GM13977 (cell line): ENCODE measurements around the gene DDT.
"Not testable (repeated sequence)": the region's sequence is repeated elsewhere in the genome, so short reads cannot be mapped to it uniquely, and the experiment has no call there.

Experiments used
- DNase-seq: peaks from one replicate; pipeline ENCODE4 v3.0.0; 2012; ENCODE audit warnings: low spot score
- in situ Hi-C: fragments of 300-500 bp; cut with MboI; formaldehyde crosslinking; loops from one replicate; pipeline ENCODE4 v1.12.0; 2022; ENCODE audit warnings: low sequenced_read_pairs, low pct_unique_long_range_greater_than_20kb, mixed read lengths, inconsistent platforms; ENCODE audit not compliant: unreplicated experiment
- TF ChIP-seq, protein P1 (sequence below): IDR thresholded peaks from 2 replicates; pipeline ENCODE4 v1.5.1; 2012; ENCODE audit warnings: mild to moderate bottlenecking, control low read depth; ENCODE audit not compliant: insufficient read depth; ENCODE audit errors: extremely low read depth, missing control alignments

DDT gene

DNA sequence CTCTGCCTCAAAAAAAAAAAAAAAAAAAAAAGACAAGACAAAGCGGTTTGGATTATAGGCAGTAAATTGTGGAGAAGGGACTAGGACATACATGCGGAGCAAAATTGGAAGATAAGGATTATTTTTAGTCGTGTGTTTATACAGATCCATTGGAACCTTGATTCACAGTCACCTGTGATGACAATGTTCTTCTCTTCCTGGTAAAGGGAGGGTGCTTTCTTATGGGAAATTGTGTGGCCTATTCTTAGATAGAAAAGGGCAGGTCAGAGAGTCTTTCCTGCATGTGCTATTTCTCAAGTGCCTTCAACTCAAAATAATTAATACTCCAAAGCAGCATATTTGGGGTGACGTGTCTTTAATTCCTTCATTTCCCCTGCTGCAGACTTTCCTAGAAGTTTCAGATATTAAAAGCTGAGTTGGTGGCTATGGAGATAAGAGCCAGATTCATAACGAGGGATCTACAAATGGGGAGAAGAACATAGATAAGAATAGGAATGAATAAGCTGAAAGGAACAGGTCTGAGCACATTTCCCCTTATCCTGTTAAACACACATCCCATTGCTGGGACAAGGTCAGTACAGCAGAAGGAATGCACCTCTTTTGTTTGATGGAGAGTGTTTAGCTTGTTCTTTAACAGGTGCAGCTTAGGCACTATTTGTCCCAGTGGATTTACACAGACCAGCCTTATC is 35.8 kb downstream of the DDT start:
- in situ Hi-C loops, result no loop called here
- no peak for DNase-seq
- TF ChIP-seq, protein P1, sequence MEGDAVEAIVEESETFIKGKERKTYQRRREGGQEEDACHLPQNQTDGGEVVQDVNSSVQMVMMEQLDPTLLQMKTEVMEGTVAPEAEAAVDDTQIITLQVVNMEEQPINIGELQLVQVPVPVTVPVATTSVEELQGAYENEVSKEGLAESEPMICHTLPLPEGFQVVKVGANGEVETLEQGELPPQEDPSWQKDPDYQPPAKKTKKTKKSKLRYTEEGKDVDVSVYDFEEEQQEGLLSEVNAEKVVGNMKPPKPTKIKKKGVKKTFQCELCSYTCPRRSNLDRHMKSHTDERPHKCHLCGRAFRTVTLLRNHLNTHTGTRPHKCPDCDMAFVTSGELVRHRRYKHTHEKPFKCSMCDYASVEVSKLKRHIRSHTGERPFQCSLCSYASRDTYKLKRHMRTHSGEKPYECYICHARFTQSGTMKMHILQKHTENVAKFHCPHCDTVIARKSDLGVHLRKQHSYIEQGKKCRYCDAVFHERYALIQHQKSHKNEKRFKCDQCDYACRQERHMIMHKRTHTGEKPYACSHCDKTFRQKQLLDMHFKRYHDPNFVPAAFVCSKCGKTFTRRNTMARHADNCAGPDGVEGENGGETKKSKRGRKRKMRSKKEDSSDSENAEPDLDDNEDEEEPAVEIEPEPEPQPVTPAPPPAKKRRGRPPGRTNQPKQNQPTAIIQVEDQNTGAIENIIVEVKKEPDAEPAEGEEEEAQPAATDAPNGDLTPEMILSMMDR, result no peak

DNA sequence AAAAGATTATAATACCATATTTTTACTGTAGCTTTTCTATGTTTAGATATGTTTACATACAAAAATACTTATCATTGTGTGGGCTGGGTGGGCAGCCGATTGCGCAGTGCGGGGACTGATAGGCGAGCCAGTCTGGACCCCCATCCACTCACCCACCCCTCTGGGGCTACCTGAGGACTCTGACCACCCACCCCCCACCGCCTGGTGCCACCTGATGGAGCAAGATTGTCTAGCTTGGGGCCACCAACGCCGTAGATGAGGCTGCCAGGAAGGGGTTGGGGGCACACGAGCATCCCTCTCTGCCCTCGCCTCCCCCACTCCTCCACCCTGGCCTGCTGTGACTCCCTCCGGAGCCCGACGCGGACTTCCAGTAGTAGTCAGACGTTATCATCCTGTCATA is 47.7 kb downstream of the DDT start:
- in situ Hi-C loops, result no loop called here
- TF ChIP-seq, protein P1, result no peak

DNA sequence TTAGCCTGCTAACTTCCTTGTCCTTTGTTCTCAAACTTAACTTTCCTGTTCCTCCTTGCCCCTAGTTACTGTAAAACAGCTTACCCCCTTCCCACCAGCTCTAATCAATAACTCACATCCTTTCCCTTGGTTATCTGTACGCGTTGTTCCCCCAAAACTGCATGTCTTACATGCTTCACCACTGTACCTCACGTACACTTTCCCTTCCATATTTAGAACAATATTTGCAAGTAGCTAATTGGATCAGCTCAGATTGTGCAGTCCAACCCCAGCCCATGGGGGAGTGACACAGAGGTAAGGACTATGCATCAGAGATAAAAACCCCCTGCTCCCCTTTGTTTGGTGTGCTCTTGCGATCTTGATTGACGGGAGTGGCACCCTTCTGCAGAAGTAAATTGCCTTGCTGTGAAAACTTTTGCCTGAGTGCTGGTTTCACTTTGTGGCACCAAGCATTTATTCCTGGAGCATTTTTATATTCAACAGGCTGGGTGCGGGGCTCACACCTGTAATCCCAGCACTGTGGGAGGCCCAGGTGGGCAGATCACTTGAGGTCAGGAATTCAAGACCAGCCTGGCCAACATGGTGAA is 49.1 kb downstream of the DDT start:
- in situ Hi-C loops, result no loop called here
- TF ChIP-seq, protein P1, result no peak
- no peak for DNase-seq

More for the DNA sequence above, 47.7 kb downstream of the DDT start:
- no peak for DNase-seq

DNA sequence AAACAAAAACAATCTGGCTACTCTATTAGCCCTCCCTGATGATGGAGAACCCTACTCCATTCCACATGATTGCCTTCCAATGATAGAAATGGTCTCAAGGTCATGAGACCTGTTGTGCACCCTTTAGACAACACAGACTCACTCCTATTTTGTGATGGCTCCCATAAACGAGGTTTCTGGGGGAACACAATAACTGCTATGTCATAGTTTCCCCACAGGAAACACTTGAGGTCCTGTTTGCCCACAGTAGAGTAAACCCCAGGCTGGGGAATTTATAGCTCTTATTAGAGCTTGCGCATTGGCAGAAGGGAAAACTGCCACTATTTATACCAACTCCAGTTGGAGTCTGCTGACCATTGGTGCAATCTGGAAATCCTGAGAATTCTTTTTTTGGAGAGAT is 51.3 kb downstream of the DDT start:
- in situ Hi-C loops, result no loop called here
- TF ChIP-seq, protein P1, result no peak
- DNase-seq, result no peak

DNA sequence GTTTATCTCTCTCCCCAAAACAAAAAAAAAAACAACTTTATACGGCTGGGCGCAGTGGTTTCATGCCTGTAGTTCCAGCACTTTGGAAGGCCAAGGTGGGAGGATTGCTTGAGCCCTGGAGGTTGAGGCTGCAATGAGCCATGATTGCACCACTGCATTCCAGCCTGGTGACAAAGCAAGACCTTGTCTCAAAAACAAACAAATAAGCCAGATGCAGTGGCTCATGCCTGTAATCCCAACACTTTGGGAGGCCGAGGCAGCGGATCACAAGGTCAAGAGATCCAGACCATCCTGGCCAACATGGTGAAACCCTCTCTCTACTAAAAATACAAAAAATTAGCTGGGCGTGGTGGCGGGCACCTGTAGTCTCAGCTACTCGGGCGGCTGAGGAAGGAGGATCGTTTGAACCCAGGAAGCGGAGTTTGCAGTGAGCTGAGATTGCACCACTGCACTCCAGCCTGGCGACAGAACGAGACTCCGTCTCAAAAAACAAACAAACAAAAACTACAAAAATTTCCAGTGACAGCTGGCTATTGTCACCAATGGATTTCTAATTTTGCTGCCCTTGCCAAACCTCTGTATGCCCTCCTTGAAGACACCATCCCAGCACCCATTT is 52.5 kb downstream of the DDT start:
- in situ Hi-C loops, DNase-seq: not testable (repeated sequence)
